ENCODE results near the gene CYSLTR2. TPM values are rescaled to one million over a fixed set of nuclear protein-coding genes. Genes with fewer than 3 reads are reported as not detected.

The CYSLTR2 gene
- total RNA-seq, 1 experiment from 2014 or later = not detected

- Histone ChIP-seq H3K36me3 (ENCODE audit: low read depth, low read length) (no peaks in the 10 kb centered on the region), H4K20me1 (ENCODE audit: low read length) (no peaks in the 10 kb centered on the region), H3K9ac (ENCODE audit: low read length) (no peak overlapping the region), H3K4me3 (ENCODE audit: low read length) (no peak overlapping the region), H3K4me1 (ENCODE audit: insufficient read depth, low read length) (no peaks in the 10 kb centered on the region), H3K27me3 (ENCODE audit: low read length) (no peaks in the 10 kb centered on the region), H3K79me2 (ENCODE audit: low read length) (no peaks in the 10 kb centered on the region), H3K9me2 (replicated peaks; ENCODE audit: low read length) (no peaks in the 10 kb centered on the region), H2AFZ (ENCODE audit: low read length) (no peak overlapping the region), H3K4me2 (ENCODE audit: low read length) (no peak overlapping the region), H3K9me3 (ENCODE audit: low read length) (0 out of 2 replicates have a peak, but pooled peaks cover 7% of the 10 kb centered on the region), H3F3A (ENCODE audit: low read length, unreplicated experiment) (no peaks in the 10 kb centered on the region), H3K27ac (ENCODE audit: low read length) (no peak overlapping the region)
- ATAC-seq (no peak), DNase-seq (no peak)
- CTCF ChIA-PET = no interaction called here
- POLR2A ChIA-PET (ENCODE audit: unreplicated experiment) = no interaction called here
- no TSS peak for BruUV-seq (replicated peaks)
- intact Hi-C loops (cut with micrococcal nuclease) = no loop called here
- TF ChIP-seq EZH2 (IDR thresholded peaks at IDR 0.05; ENCODE audit: low read length, unreplicated experiment) (no peak), CTCF (conservative IDR thresholded peaks at IDR 0.05; ENCODE audit: low read depth, low read length) (no peak), EZH2phosphoT487 (IDR thresholded peaks at IDR 0.05; ENCODE audit: borderline replicate concordance, low read length) (no peak)
These were observed 106.9 kb downstream of the CYSLTR2 start for GRCh38 chr13:48760626-48761025.

Other genes starting within 250 kb of the CYSLTR2 start
- 3.6 TPM in 2 replicates for gene LPAR6, start 240.8 kb upstream of the CYSLTR2 start, total RNA-seq (2014; rRNA removed)
- 2.1 and 2.5 TPM in 2 replicates for gene RCBTB2, start 120.8 kb upstream of the CYSLTR2 start, total RNA-seq (2014; rRNA removed)

All from PC-3 (cell line).